HG03469 (cell line): ENCODE results near the gene LRSAM1.

ENCODE experiments used
- ATAC-seq: cut with Tn5 transposase; IDR thresholded peaks from one replicate; pipeline ENCODE4 v1.9.1; 2021; ENCODE audit warnings: mild to moderate bottlenecking, moderate library complexity, moderate number of reproducible peaks; ENCODE audit not compliant: unreplicated experiment

LRSAM1 gene

GRCh38 chr9:127424676-127424999, 26.7 kb upstream of the LRSAM1 start:
- ATAC-seq: no peak

GRCh38 chr9:127426756-127427155, 24.6 kb upstream of the LRSAM1 start:
- no peak for ATAC-seq

- no peak for ATAC-seq
Observed at GRCh38 chr9:127428348-127428747, 23.0 kb upstream of the LRSAM1 start.

GRCh38 chr9:127430415-127430814, 20.9 kb upstream of the LRSAM1 start:
- no peak for ATAC-seq

GRCh38 chr9:127437497-127438264, 13.6 kb upstream of the LRSAM1 start:
- no peak for ATAC-seq

- no peak for ATAC-seq
Observed at GRCh38 chr9:127438394-127438793, 12.9 kb upstream of the LRSAM1 start.

GRCh38 chr9:127444283-127444920, 6.9 kb upstream of the LRSAM1 start:
- ATAC-seq: no peak

GRCh38 chr9:127444921-127445850, 6.1 kb upstream of the LRSAM1 start:
- no peak for ATAC-seq

- ATAC-seq: no peak
Observed at GRCh38 chr9:127445851-127446712, 5.2 kb upstream of the LRSAM1 start.

- no peak for ATAC-seq
Observed at GRCh38 chr9:127446713-127447415, 4.4 kb upstream of the LRSAM1 start.

- ATAC-seq: no peak
Observed at GRCh38 chr9:127447416-127448111, 3.7 kb upstream of the LRSAM1 start.

GRCh38 chr9:127448112-127448805, 3.1 kb upstream of the LRSAM1 start:
- no peak for ATAC-seq

- ATAC-seq: no peak
Observed at GRCh38 chr9:127449332-127449966, 1.9 kb upstream of the LRSAM1 start.

- ATAC-seq: no peak
Observed at GRCh38 chr9:127450243-127450760, 1.0 kb upstream of the LRSAM1 start.

GRCh38 chr9:127451608-127451857, 223 bp downstream of the LRSAM1 start:
- ATAC-seq: peak; percentile 11

GRCh38 chr9:127451858-127452656, 747 bp downstream of the LRSAM1 start:
- no peak for ATAC-seq

- no peak for ATAC-seq
Observed at GRCh38 chr9:127452691-127453090, 1.4 kb downstream of the LRSAM1 start.
